Calu3 (cell line): ENCODE data around the gene LRRC38. TPM values are rescaled to one million over a fixed set of nuclear protein-coding genes. Genes with fewer than 3 reads are reported as not detected.
"Not testable (repeated sequence)": the region's sequence is repeated elsewhere in the genome, so short reads cannot be mapped to it uniquely, and the experiment has no call there.

Experiments used
- BruUV-seq: library from RNA; stranded (reverse); fragments of 400-500 nt; replicated peaks from 2 replicates; lab custom pipeline; 2021; lab: Mats Ljungman, UMichigan
- CTCF ChIA-PET: fragments of 300-600 bp; sonication (Branson Sonifier 250); formaldehyde crosslinking; loops from one replicate; lab custom pipeline; 2022; ENCODE audit warnings: antibody characterized with exemption; lab: Charles Lee
- DNase-seq: peaks from one replicate; pipeline ENCODE4 v3.0.0; 2022
- H3K27ac Mint-ChIP-seq: one replicate; pipeline ENCODE4 v1.8.0; 2022; ENCODE audit warnings: mixed read lengths; ENCODE audit not compliant: unreplicated experiment
- H3K27me3 Mint-ChIP-seq: one replicate; pipeline ENCODE4 v1.8.0; 2022; ENCODE audit warnings: mixed read lengths; ENCODE audit not compliant: unreplicated experiment
- H3K36me3 Mint-ChIP-seq: one replicate; pipeline ENCODE4 v1.8.0; 2022; ENCODE audit warnings: mild to moderate bottlenecking, moderate library complexity, mixed read lengths; ENCODE audit not compliant: insufficient read depth, unreplicated experiment
- H3K4me1 Mint-ChIP-seq: one replicate; pipeline ENCODE4 v1.8.0; 2022; ENCODE audit warnings: mild to moderate bottlenecking, low read depth, mixed read lengths; ENCODE audit not compliant: unreplicated experiment
- H3K4me3 Mint-ChIP-seq: one replicate; pipeline ENCODE4 v1.8.0; 2022; ENCODE audit warnings: mild to moderate bottlenecking, low read depth, moderate library complexity, mixed read lengths; ENCODE audit not compliant: unreplicated experiment
- H3K9me3 Mint-ChIP-seq: one replicate; pipeline ENCODE4 v1.8.0; 2022; ENCODE audit warnings: low read depth, mixed read lengths; ENCODE audit not compliant: unreplicated experiment
- intact Hi-C: fragments of 100-400 bp; cut with micrococcal nuclease; formaldehyde crosslinking; loops from one replicate; pipeline ENCODE4 v1.10.0; 2022; ENCODE audit not compliant: unreplicated experiment
- total RNA-seq: library from RNA; stranded (reverse); gene quantifications from 2 replicates; pipeline ENCODE4 v1.2.3, GENCODE V29; 2022
- TF ChIP-seq, protein P1 (sequence below): fragments of 200-600 bp; IDR thresholded peaks from one replicate; pipeline ENCODE4 v1.8.0; 2022; ENCODE audit warnings: antibody characterized with exemption; ENCODE audit not compliant: unreplicated experiment

LRRC38 gene
- total RNA-seq, 1 experiment from 2014 or later = not detected

GRCh38 chr1:13443335-13443979 lies 70.3 kb downstream of the LRRC38 start:
- no peak for DNase-seq
- no peaks in the 10 kb centered on the region for H3K27me3 Mint-ChIP-seq
- no peaks in the 10 kb centered on the region for H3K4me1 Mint-ChIP-seq
- BruUV-seq = no TSS peak
- no peaks in the 10 kb centered on the region for H3K9me3 Mint-ChIP-seq
- H3K27ac Mint-ChIP-seq = no peak overlapping the region
- H3K4me3 Mint-ChIP-seq = no peak overlapping the region
- intact Hi-C loops = no loop called here
- no peaks in the 10 kb centered on the region for H3K36me3 Mint-ChIP-seq
- TF ChIP-seq, protein P1, sequence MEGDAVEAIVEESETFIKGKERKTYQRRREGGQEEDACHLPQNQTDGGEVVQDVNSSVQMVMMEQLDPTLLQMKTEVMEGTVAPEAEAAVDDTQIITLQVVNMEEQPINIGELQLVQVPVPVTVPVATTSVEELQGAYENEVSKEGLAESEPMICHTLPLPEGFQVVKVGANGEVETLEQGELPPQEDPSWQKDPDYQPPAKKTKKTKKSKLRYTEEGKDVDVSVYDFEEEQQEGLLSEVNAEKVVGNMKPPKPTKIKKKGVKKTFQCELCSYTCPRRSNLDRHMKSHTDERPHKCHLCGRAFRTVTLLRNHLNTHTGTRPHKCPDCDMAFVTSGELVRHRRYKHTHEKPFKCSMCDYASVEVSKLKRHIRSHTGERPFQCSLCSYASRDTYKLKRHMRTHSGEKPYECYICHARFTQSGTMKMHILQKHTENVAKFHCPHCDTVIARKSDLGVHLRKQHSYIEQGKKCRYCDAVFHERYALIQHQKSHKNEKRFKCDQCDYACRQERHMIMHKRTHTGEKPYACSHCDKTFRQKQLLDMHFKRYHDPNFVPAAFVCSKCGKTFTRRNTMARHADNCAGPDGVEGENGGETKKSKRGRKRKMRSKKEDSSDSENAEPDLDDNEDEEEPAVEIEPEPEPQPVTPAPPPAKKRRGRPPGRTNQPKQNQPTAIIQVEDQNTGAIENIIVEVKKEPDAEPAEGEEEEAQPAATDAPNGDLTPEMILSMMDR = no peak
- CTCF ChIA-PET = no interaction called here

- H3K9me3 Mint-ChIP-seq, CTCF ChIA-PET, intact Hi-C loops: not testable (repeated sequence)
These were observed 74.6 kb downstream of the LRRC38 start for GRCh38 chr1:13439104-13439783.

GRCh38 chr1:13435458-13435857 lies 78.3 kb downstream of the LRRC38 start:
- Mint-ChIP-seq H3K4me1 (no peaks in the 10 kb centered on the region), H3K4me3 (no peak overlapping the region), H3K27me3 (no peaks in the 10 kb centered on the region), H3K27ac (no peak overlapping the region), H3K9me3 (peaks cover 4% of the 10 kb centered on the region), H3K36me3 (no peaks in the 10 kb centered on the region)
- intact Hi-C loops = no loop called here
- TF ChIP-seq, protein P1 = no peak
- no peak for DNase-seq
- CTCF ChIA-PET = interaction anchor here (0.6 to 0.7 kb wide), 2 partner anchors 23 to 893 kb away, joined by 3 to 5 read pairs; no protein-coding TSS in a partner anchor
- BruUV-seq = no TSS peak

More at GRCh38 chr1:13439104-13439783, 74.6 kb downstream of the LRRC38 start:
- not testable (repeated sequence) for BruUV-seq, H3K4me1 Mint-ChIP-seq, H3K36me3 Mint-ChIP-seq, H3K4me3 Mint-ChIP-seq, DNase-seq, H3K27ac Mint-ChIP-seq, H3K27me3 Mint-ChIP-seq

DNA sequence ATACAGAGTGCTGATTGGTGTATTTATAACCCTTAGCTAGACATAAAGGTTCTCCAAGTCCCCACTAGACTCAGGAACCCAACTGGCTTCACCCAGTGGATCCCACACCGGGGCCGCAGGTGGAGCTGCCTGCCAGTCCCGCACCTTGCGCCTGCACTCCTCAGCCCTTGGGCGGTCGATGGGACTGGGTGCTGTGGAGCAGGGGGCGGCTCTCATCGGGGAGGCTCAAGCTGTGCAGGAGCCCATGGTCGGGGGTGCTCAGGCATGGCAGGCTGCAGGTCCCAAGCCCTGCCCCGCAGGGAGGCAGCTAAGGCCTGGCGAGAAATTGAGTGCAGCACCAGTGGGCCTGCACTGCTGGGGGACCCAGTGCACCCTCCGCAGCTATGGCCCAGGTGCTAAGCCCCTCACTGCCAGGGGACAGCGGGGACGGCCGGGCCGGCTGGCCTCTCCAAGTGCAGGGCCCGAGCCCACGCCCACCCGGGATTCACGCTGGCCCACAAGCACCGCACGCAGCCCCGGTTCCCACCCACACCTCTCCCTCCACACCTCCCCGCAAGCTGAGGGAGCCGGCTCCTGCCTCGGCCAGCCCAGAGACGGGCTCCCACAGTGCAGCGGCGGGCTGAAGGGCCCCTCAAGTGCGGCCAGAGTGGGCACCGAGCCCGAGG lies 80.0 kb downstream of the LRRC38 start:
- H3K9me3 Mint-ChIP-seq, H3K4me1 Mint-ChIP-seq, H3K27ac Mint-ChIP-seq, DNase-seq, BruUV-seq, H3K27me3 Mint-ChIP-seq, CTCF ChIA-PET, H3K36me3 Mint-ChIP-seq, H3K4me3 Mint-ChIP-seq, intact Hi-C loops: not testable (repeated sequence)

DNA sequence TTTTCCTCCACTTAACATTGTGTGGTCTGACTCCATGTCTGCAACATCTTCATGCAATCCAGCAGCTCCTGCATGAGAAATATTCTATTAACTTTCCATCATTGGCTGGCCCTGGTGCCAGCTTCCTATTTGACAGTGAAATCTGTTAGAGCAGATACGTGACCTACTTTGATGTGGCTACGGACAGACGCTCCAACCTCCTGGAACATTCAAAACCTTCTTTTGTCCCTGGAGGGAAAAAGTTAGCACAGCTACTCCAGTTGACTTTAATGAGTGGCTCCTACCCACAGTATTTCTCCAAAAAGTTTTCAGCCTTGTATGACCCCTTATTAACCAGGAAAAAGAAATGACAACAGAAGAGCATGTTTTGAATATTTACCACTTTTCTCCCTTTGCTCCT lies 81.6 kb downstream of the LRRC38 start:
- no peaks in the 10 kb centered on the region for H3K4me1 Mint-ChIP-seq
- no peak for DNase-seq
- H3K27me3 Mint-ChIP-seq = no peaks in the 10 kb centered on the region
- no peaks in the 10 kb centered on the region for H3K9me3 Mint-ChIP-seq
- intact Hi-C loops = no loop called here
- BruUV-seq = no TSS peak
- H3K36me3 Mint-ChIP-seq = no peaks in the 10 kb centered on the region
- TF ChIP-seq, protein P1 = no peak
- H3K4me3 Mint-ChIP-seq = no peak overlapping the region
- CTCF ChIA-PET = no interaction called here
- H3K27ac Mint-ChIP-seq = no peak overlapping the region
